A673 (cell line): ENCODE results near the gene ZNF335.

Source experiments
- EZH2 ChIP-seq: fragments of 200-600 bp; sonication (generic); IDR thresholded peaks from 2 replicates; pipeline ENCODE4 v1.6.1; 2017; ENCODE audit warnings: borderline replicate concordance, low read depth, mild to moderate bottlenecking, mixed read lengths, antibody characterized with exemption, low read length; ENCODE audit not compliant: poor library complexity, severe bottlenecking
- TF ChIP-seq, protein P1 (sequence below): fragments of 300-800, 200-600 bp; sonication (generic); conservative IDR thresholded peaks from 2 replicates; pipeline ENCODE4 v1.5.1; 2017; ENCODE audit warnings: low read depth, mild to moderate bottlenecking, antibody characterized with exemption, low read length, moderate library complexity, mixed read lengths

DNA sequence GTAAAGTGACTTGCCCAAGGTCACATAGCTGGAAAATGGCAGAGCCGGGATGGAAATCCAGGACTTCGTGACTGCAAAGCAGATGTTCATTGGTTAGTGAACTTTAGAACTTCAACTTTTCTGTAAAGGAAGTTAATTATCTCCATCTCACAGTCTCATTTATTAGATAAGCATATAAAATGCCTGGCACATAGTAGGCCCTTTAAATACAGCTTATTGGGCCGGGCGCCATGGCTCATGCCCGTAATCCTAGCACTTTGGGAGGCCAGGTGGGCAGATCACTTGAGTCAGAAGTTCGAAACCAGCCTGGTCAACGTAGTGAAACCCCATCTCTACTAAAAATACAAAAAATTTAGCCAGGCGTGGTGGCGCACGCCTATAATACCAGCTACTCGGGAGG lies 35.0 kb upstream of the ZNF335 start:
- TF ChIP-seq, protein P1, sequence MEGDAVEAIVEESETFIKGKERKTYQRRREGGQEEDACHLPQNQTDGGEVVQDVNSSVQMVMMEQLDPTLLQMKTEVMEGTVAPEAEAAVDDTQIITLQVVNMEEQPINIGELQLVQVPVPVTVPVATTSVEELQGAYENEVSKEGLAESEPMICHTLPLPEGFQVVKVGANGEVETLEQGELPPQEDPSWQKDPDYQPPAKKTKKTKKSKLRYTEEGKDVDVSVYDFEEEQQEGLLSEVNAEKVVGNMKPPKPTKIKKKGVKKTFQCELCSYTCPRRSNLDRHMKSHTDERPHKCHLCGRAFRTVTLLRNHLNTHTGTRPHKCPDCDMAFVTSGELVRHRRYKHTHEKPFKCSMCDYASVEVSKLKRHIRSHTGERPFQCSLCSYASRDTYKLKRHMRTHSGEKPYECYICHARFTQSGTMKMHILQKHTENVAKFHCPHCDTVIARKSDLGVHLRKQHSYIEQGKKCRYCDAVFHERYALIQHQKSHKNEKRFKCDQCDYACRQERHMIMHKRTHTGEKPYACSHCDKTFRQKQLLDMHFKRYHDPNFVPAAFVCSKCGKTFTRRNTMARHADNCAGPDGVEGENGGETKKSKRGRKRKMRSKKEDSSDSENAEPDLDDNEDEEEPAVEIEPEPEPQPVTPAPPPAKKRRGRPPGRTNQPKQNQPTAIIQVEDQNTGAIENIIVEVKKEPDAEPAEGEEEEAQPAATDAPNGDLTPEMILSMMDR = no peak
- no peak for TF ChIP-seq EZH2
